Gastrocnemius medialis (tissue), 4 donors: ENCODE data around the gene DYNLL2.

Experiments
- POLR2A ChIP-seq, 2 donors: fragments of 450-650 bp; IDR thresholded peaks; one replicate each; pipeline ENCODE4 v1.6.1; 2017; ENCODE audit warnings: antibody characterized with exemption in 2 of 2, mild to moderate bottlenecking in 2 of 2, moderate library complexity in 2 of 2
- TF ChIP-seq, protein P1 (sequence below), 5 experiments: fragments of 450-650 bp in 3 of 5; fragments of 200-600 bp in 2 of 5; sonication (generic) in 2 of 5; IDR thresholded peaks in 4 of 5; conservative IDR thresholded peaks in 1 of 5; 1 replicate in 4 of 5; 2 replicates in 1 of 5; pipeline ENCODE4 v1.5.1; 2016 to 2019; ENCODE audit warnings: antibody characterized with exemption in 5 of 5, mild to moderate bottlenecking in 3 of 5, moderate library complexity in 3 of 5

DNA sequence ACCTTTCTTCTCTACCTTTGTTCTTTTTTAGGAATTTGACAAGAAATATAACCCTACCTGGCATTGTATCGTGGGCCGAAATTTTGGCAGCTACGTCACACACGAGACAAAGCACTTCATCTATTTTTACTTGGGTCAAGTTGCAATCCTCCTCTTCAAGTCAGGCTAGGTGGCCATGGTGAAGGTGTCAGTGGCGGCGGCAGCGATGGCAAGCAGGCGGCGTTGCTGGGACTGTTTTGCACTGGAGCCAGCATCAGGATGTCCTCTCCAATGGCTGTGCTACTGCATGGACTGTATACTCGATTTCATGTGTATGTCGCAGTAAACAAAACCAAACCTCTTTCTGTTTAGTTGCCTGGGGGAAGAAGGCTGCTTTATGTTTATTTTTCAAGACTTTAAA, 5.9 kb downstream of the DYNLL2 start:
- TF ChIP-seq, protein P1, sequence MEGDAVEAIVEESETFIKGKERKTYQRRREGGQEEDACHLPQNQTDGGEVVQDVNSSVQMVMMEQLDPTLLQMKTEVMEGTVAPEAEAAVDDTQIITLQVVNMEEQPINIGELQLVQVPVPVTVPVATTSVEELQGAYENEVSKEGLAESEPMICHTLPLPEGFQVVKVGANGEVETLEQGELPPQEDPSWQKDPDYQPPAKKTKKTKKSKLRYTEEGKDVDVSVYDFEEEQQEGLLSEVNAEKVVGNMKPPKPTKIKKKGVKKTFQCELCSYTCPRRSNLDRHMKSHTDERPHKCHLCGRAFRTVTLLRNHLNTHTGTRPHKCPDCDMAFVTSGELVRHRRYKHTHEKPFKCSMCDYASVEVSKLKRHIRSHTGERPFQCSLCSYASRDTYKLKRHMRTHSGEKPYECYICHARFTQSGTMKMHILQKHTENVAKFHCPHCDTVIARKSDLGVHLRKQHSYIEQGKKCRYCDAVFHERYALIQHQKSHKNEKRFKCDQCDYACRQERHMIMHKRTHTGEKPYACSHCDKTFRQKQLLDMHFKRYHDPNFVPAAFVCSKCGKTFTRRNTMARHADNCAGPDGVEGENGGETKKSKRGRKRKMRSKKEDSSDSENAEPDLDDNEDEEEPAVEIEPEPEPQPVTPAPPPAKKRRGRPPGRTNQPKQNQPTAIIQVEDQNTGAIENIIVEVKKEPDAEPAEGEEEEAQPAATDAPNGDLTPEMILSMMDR (IDR thresholded peaks at IDR 0.05 in 4 of 5, conservative IDR thresholded peaks at IDR 0.05 in 1 of 5) = no peak
- TF ChIP-seq POLR2A (IDR thresholded peaks at IDR 0.05) = no peak
